NCI-H128 (cell line): ENCODE measurements around the gene PEX26.
"Not testable (repeated sequence)": the region's sequence is repeated elsewhere in the genome, so short reads cannot be mapped to it uniquely, and the experiment has no call there.

Experiments
- DNase-seq: peaks from one replicate; lab custom pipeline; 2025; ENCODE audit not compliant: unreplicated experiment; lab: John Stamatoyannopoulos, UW

Gene PEX26

DNA sequence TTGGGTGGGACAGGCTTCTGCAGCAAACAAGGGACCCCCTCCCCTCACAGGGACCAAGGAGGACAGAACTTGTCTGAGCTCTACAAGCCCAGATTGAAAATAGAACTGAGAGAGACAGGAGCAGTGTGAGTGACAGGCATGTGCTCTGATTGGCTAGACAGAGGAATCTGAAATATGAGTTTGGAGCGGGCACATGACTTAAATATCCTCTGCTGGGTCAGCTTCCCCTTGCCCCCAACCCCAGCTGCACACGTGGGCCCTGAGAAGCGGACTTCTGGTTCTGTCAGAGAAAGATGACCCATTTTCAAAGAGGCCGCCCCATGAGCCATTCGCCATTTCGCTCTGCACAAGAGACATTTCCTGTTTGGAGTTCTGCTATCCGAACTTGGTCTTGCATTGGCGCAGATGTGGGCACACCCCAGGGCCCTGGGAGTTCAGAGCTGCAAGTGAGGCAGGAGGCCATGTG lies 38.1 kb downstream of the PEX26 start:
- no peak for DNase-seq

DNA sequence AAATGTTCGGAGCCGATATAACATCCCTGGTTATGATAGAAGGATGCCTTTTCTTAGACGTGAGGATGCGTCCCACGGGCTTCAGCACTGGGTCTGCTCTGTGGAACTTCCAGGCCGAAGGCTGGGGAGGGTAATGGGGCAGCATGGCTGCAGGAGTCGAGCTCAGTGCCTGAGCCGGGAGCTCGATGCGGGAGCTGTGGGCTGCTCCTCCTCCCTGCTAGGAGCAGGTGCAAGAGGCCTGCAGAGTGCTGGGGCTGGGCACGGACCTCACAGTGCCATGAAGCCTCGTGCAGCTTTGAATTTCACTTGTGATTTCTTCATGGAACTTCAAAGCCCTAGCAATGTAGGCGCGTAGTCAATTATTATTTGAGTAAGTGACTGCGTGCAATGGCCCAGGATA lies 38.8 kb downstream of the PEX26 start:
- no peak for DNase-seq

DNA sequence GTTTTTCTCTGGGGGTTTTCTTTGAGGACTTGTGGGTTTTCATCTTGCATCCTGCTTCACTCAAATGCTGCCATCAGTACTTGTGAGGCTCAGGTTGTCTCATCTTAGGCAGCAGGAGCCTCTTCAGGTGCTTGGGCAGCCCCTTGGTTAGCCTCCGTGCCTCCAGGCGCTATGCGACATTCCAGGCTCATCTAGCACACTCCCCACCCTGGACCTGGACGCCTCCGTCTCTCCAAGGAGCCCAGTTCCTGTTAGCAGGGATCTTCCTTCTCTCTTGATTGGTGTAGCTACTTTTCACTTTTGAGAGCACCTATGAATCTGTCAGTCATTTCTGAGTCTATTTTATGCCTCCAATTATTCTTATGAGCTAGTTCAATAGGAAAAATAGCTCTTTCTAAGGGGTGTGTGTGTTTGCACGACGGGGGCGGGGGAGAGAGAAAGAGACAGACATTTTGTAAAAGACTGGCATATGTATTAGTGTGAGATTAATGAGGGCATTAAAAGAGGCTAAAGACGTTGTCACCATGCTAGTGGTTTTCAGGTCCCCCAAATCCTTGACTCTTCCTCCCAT lies 40.6 kb downstream of the PEX26 start:
- no peak for DNase-seq

DNA sequence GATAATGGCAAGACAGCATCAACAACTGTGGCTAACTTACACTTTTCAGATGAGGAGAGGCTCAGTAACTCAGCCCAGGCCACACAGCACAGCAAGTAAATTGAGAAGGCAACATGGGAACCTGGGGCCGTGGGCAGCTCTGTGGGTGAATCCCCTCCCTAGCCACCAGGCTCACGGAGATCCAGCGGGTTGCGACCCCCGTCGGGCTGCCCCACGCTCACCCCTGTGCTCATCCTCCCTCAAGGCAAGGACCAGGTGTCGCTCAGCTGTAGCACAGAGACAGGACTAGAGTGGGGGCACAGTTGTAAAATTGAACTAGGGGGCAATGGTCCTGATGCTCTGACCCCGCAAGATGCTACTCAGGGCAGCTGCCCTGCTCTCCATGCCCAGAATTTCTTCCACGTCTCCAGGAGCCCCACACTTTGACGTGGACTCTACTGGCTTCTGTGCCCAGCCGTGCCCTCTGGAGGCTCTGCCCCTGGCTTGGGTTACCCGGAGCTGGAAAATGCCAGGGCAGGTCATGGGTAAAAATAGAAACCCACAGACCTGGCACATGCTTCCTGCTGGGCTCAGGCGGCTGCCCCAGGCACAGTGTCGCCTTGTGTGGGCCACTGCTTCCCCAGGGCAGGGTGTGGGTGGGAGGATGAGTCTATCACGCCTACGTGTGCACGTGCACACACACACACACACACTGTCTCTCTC lies 41.8 kb downstream of the PEX26 start:
- DNase-seq: no peak

DNA sequence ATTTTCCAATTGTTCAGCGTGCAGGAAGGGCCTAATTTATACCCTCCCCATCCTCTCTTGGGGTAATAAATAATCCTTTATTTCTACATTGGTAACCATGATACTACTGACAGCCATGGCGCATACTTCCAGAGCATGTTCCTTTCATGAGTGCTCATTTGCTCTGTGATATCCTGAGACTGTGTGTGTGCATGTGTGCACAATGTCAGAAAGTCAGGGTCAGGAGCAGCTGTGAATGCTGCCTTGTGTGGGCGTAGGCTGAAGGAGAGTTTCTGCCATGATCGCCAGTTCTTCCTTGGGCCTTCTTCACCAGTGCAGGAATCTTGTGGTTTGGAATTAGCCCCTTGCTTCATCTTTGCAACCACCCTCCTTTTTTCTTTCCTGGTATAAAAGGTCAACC lies 43.1 kb downstream of the PEX26 start:
- no peak for DNase-seq

DNA sequence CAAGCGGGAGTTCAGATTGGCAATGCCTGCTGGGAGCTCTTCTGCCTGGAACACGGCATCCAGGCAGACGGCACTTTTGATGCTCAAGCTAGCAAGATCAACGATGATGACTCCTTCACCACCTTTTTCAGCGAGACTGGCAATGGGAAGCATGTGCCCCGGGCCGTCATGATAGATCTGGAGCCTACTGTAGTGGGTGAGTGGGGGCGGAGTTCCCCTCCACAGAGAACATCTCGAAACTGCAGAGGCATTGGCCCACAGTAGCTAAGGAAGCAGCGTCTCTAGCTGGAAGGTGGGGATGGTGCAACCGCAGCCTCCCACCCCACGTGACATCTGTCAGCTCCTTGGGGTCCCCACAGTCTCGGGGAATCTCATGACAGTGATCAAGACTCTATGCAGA lies 43.7 kb downstream of the PEX26 start:
- DNase-seq: no peak

DNA sequence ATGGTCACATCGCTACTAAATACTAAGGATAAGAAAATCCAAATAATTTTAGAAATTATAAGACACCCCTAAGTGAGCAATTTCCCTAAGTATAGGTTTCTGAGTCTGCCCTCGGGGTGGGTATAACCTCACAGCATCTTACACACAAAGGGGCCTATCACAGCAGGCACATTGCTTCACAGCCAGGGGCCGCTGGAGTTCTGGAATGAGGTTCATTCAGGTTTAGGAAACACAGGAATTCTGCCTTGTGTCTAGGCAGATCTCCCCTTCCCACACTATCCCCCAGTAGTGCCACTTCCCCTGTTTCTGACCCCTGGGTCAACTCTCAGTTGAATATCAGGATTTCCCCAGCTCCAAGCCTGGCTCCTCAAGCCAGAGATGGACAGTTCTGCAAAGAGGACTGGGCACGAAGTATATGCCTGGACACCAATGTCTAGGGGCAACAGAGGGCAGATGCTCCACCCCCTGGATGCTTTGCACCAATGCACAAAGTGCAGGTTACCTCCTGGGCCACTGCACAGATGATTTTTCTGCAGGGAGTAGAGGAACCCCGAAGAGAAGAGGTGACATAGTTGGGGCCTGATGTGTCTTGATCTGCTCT lies 44.3 kb downstream of the PEX26 start:
- no peak for DNase-seq

DNA sequence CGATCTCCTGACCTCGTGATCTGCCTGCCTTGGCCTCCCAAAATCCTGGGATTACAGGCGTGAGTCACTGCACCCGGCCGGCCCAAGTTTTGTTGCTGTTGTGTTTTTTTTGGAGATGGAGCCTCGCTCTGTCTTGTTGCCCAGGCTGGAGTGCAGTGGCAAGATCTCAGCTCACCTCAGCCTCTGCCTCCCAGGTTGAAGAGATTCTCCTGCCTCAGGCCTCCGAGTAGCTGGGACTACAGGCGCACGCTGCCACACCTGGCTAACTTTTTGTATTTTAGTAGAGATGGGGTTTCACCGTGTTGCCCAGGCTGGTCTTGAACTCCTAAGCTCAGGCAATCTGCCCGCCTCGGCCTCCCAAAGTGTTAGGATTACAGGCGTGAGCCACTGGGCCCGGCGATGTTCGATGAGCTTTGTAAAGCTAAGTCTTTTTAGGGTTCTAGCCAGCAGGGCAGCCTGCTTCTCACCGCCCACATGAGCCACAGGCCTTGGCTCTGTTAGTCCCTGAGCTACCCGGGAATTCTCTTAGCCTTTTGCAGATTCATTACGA lies 45.8 kb downstream of the PEX26 start:
- not testable (repeated sequence) for DNase-seq

DNA sequence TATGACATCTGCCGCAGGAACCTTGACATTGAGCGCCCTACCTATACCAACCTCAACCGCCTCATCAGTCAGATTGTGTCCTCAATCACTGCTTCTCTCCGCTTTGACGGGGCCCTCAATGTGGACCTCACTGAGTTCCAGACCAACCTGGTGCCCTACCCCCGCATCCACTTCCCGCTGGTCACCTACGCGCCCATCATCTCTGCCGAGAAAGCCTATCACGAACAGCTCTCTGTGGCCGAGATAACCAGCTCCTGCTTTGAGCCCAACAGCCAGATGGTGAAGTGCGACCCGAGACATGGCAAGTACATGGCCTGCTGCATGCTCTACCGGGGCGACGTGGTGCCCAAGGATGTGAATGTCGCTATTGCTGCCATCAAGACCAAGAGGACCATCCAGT lies 48.8 kb downstream of the PEX26 start:
- no peak for DNase-seq

DNA sequence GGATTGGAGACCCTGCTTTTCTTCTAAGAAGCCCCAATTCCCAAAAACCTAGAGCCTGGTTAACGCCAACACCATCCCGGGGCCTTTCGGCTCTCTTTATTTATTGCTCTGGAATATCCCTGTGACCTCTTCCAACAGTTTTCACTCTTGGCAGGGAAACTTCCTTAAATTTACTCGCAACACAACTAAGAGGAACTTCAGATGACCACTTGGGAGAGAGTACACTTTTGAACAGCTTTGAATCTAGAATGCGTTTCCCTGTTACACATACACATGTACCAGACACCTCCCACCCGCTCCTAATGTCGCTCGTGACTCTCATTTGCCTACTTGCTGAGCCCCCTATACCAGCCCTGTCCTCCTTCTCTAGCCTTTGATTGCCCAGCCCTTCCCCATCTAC lies 52.2 kb downstream of the PEX26 start:
- no peak for DNase-seq

DNA sequence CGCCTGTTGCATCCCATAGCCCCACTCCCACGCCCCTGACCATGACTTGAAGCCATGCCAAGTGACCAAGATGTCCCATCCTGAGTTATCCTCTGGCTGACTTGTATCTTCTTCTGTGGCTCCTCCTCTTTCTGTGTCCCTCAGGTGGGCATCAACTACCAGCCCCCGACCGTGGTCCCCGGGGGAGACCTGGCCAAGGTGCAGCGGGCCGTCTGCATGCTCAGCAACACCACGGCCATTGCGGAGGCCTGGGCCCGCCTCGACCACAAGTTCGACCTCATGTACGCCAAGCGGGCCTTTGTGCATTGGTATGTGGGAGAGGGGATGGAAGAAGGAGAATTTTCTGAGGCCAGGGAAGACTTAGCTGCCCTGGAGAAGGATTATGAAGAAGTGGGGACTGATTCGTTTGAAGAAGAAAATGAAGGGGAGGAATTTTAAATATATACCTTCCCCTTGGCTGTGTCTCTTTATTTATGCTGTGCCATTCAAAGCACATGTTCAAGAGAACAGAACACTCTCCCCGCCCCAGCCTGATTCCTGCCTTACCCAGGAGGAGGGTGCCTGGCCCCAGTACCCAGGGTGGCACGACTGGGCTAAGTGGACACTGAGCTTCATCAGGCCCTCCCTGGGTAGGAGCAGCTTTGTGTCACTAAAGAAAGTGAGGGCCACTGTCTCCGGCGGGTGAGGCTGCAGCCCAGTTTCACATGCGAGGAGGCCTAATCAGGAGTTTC lies 53.1 kb downstream of the PEX26 start:
- DNase-seq: no peak

DNA sequence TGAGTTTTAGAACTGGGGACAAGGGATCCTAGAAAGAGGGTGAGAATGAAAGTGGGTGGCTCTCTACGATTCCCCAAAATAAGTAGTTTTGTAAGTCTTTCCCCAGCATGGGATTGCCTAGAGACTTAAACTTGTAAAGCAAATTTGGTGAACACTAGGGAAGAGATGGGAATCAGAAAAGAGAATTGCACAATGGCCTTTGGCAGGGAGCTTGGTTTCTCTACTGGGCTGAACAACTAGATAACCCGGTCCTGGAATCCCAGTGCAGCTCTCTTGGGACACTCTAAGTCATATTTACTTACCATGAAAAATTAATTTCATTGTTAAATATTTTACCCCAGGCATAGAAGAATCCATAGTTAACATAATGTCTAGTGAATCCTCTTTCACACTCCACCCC lies 55.7 kb downstream of the PEX26 start:
- no peak for DNase-seq

DNA sequence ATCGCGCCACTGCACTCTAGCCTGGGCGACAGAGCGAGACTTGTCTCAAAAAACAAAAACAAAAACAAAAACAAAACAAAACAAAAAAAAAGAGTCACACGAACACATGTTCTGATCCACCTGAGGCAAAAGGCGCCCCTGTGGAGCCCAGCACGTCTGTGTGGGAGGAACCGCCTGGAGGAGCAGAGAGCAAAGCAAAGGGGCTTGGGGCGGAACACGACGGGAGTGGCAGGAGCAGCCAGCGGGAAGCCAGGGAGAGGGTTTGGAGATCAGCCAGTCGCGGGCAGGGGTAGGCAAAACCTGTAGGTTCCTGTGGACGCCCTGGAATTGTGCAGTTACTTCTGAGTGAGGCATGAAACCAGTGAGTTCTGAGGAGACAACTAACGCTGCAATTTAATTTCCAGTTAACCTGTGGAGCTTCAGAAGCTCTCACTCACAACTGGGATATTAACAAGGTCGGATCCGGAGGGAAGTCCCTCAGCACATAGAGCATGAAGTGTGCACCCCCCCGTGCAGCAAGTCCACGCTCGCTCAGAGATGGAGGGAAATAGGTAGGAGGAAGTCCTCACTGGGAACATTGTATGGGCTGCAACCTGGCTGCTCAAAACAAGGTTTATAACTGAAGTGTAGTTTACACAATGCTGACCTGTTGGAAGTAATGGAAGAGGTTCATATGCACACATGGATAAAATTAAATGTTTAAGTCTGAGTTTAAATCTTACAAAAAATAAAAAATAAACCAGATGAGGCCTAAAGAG lies 59.0 kb downstream of the PEX26 start:
- no peak for DNase-seq

DNA sequence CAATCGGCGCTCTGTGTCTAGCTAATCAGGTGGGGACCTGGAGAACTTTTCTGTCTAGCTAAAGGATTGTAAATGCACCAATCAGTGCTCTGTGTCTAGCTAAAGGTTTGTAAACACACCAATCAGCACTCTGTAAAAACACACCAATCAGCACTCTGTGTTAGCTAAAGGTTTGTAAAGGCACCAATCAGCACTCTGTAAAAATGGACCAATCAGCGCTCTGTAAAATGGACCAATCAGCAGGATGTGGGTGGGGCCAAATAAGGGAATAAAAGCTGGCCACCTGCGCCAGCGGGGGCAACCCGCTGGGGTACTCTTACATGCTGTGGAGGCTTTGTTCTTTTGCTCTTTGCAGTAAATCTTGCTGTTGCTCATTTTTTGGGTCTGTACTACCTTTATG lies 63.2 kb downstream of the PEX26 start:
- DNase-seq: not testable (repeated sequence)

DNA sequence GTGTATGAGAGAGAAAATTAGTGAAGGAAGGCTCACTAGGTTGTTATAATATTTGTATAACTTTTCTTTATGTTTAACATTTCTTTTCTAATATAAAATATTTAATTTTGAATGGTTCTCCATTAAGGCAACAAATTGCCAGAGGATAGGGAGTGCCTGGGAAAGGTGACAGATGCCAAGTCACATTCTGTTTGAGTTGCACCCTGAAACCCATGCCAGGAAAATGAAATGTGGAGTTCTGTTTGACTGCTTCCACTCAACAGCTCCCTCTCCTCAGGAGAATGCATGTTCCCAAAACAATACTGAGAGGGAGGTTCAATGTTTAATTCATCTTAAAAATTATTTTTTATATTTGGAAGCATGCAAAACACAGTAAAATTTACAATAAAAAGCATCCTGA lies 66.3 kb downstream of the PEX26 start:
- DNase-seq: no peak

DNA sequence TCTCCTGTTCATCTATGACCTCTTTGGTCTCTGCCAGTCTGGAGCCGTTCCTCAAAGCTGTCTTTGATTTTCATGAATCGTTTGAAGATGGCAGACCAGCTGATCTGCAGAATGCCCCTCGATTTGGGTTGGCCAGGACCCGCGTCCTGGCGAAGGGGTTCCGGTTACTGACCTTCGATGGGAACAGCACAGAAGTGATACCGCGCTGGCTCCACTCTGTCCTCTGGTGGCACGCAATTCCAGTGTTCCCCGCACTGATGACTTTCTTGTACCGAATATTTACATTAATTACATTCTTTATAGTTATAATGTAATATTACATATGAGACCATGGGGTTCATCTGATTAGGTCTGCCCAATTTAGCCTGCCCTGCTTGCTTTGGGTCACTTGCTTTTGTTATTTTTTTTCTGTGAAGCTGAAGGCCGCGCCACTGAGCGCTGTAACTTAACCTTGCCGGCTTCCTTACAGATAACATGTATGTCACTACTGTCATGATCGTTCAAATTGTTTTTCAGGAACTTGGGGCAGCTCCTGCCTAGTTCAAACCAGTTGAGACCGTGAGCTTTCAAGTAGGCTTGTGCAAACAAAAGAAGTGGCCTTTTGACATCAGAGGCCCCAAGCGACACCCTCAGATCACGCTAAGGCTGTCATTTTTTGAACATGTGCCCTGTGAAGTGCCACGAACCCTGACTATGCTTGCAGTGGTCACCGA lies 68.0 kb downstream of the PEX26 start:
- DNase-seq: no peak

DNA sequence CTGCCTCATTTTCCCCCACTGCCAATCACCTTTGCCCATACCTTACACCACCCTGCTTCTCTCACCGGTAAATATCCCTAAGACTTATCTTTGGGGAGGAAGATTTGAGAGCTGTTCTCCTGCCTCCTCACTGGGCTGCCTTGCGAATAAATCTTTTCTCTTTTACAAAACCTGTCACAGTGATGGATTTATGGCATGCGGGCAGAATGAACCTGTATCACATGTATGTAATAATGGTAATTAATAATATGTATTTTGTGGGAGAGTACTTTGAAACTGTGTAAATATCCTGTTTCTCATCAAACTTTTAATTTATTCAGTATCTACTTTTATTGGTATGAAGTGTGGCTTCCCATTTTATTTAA lies 68.6 kb downstream of the PEX26 start:
- no peak for DNase-seq

DNA sequence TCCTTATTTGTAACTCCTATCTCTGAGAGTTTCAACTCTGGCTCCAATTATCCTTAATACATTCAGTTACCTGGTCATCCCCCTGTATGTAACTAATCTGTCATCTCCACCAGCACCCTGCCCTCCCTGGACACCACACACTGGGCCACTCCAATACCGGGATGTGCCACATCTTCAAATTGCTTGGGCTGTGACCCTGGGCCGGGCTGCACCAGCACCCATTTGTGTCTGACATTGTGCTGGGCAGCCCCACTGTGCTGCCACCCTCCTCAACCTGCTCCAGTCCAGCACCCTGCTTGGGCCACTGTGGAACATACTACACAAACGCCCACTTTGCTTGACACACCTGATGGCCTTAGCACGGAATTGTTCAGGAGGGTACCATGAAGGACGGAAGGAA lies 70.0 kb downstream of the PEX26 start:
- no peak for DNase-seq

DNA sequence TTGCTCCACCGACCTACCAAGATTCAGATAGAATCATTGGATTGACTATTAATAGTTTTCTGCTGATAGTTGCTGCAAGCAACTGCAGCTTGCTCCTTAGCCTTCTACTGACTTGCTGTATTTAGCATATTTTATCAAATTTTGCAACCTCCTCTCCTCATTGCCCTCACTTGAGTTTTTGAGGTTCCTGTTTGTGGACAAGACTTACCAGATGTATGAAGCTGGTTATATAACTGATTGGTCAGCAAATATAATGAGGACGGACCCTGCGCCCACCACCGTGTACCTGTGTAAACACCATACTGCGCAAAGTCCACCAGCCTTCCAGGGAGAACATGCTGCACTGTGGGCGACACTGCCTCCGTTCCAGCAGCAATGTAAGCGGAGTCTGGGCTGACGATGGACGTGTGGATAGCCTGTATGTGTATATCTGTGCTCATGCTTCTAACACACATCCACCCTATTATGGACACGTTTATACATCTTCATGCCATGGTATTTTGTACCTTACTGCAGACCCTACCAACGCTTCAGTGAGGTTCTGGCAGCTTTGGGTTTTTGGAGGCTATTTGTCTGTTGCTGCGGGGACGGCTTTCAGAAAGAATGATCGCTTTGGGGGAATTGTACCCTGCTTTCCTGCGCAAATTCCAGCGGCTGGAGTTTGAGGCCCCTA lies 70.6 kb downstream of the PEX26 start:
- no peak for DNase-seq

DNA sequence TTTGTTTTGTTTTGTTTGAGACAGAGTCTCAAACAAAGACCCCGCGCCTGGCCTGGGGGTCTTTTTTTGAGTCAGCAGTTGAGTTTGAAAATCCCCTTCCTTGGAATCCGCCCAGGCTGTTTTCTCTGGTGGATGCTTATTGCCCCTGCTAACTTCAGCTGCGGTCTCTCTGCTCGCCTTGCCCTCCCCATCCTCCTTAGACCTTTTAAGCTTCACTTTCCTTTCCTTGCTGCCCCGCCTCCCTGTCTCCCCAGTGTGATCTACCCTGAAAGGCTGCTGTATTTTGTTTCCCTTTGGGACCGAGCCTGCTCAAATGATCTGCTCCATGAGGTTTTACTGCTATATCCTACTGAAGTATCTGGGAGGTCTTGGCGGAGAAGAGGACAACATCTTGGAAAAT lies 74.7 kb downstream of the PEX26 start:
- no peak for DNase-seq
